Measurements from ENCODE around the gene SLC15A4. TPM values are rescaled to one million over a fixed set of nuclear protein-coding genes. Genes with fewer than 3 reads are reported as not detected.

SLC15A4 gene
- total and polyA plus RNA-seq, 2 donors (not counting 3 experiments of a cell fraction or from before 2014, with no cell fraction given) = 19.6 to 24.5 TPM

DNA sequence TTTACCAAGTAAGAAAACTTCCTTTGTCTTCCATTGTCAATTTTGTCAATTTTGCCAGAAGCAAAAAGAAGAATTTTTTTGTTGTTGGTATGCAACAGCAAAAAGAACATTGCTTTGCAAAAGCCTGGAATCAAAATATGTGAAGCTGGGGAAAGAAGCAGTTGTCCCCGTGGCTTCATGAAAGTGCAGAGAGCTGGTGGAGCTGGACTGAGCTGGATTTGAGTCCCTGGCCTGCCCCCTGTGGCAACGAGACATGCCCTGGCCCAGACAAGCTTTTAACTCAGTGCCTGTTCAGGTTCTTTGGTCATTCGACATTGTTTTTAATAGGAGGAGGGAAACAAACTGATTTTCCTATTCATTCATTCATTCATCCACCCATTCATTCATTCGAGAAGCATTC lies 70.3 kb downstream of the SLC15A4 start:
- Histone ChIP-seq H3K36me3 (ENCODE audit: control insufficient read depth in 2 of 2, extremely low read depth in 1 of 2, insufficient read depth in 2 of 2, low read length in 2 of 2) (no peaks in the 10 kb centered on the region), H3K4me2 (ENCODE audit: insufficient read depth, low read length) (no peak overlapping the region), H3K9me3 (replicated peaks; ENCODE audit: control insufficient read depth, insufficient read depth, low read length) (no peaks in the 10 kb centered on the region), H3K4me1 (ENCODE audit: control insufficient read depth, extremely low read depth, insufficient read depth, low read length) (no peaks in the 10 kb centered on the region), H3K9me1 (replicated peaks; ENCODE audit: control insufficient read depth, extremely low read depth, insufficient read depth, low read length) (no peaks in the 10 kb centered on the region), H3K79me2 (ENCODE audit: control insufficient read depth, insufficient read depth, low read length) (no peaks in the 10 kb centered on the region), H2AFZ (ENCODE audit: low read depth, low read length) (no peak overlapping the region), H3K4me3 (replicated peaks in 1 of 3; ENCODE audit: insufficient read depth in 1 of 3, low read depth in 1 of 3, low read length in 3 of 3) (no peak overlapping the region), H4K20me1 (replicated peaks; ENCODE audit: control insufficient read depth, extremely low read depth, insufficient read depth, low read length) (no peaks in the 10 kb centered on the region), H3K27me3 (ENCODE audit: control insufficient read depth in 2 of 2, insufficient read depth in 2 of 2, low read length in 2 of 2) (no peaks in the 10 kb centered on the region), H3K27ac (ENCODE audit: insufficient read depth, low read depth, low read length) (no peak overlapping the region), H3K9ac (replicated peaks; ENCODE audit: extremely low read depth, insufficient read depth, low read length) (no peak overlapping the region)
- FAIRE-seq = no peak
- TF ChIP-seq POLR2AphosphoS5 (IDR thresholded peaks at IDR 0.05; ENCODE audit: insufficient read depth, low read depth, low read length) = no peak
- no peak for TF ChIP-seq MYC (IDR thresholded peaks at IDR 0.05; ENCODE audit: low read depth, low read length)
- TF ChIP-seq MAX (IDR thresholded peaks at IDR 0.05; ENCODE audit: insufficient read depth, insufficient read length) = no peak
- TF ChIP-seq JUN (IDR thresholded peaks at IDR 0.05; ENCODE audit: borderline replicate concordance, insufficient read depth, insufficient read length, low read depth) = no peak
- TF ChIP-seq FOS (IDR thresholded peaks at IDR 0.05; ENCODE audit: borderline replicate concordance, insufficient read depth, low read length) = no peak
- no peak for TF ChIP-seq GATA2 (IDR thresholded peaks at IDR 0.05; ENCODE audit: insufficient read depth, insufficient read length, low read depth, low read length)
- TF ChIP-seq CTCF (IDR thresholded peaks at IDR 0.05; ENCODE audit: extremely low read depth in 1 of 2, insufficient read depth in 1 of 2, low read depth in 1 of 2, low read length in 2 of 2) = no peak
- TF ChIP-seq EZH2 (IDR thresholded peaks at IDR 0.05; ENCODE audit: borderline replicate concordance, low read depth, low read length, severe bottlenecking) = no peak
- no peak for TF ChIP-seq POLR2A (IDR thresholded peaks at IDR 0.05; ENCODE audit: low read depth, low read length)
- intact Hi-C loops (cut with micrococcal nuclease) = no loop called here
- POLR2A ChIA-PET = no interaction called here
- BruUV-seq (replicated peaks) = no TSS peak
- CTCF ChIA-PET = interaction anchor here (0.7 kb wide), 1 partner anchor 100 kb away, joined by 4 read pairs; no protein-coding TSS in a partner anchor
- dilution Hi-C loops (cut with MboI; ENCODE audit: extremely low pct_ligation_motif_present, low sequenced_read_pairs) = no loop called here
- DNase-seq (ENCODE audit: low read depth, low spot score) = no peak

Measured in endothelial cell of umbilical vein (primary cell).